Right lobe of liver (tissue), 6 donors: ENCODE data around the gene PPIL1. TPM values are rescaled to one million over a fixed set of nuclear protein-coding genes. Genes with fewer than 3 reads are reported as not detected.

Experiments
- ATAC-seq, 4 donors: fragments of 200-7000 bp; cut with Tn5 transposase; one replicate each; pipeline ENCODE4 v1.9.1; 2020; ENCODE audit warnings: mild to moderate bottlenecking in 4 of 4, moderate library complexity in 4 of 4
- DNase-seq, 3 donors: peaks; one replicate each; pipeline ENCODE4 v3.0.0-alpha.2; 2020
- H3K27ac ChIP-seq, 3 donors: fragments of 200-600 bp; one replicate each; pipeline ENCODE4 v1.8.0; 2022
- H3K27me3 ChIP-seq, 2 donors: fragments of 200-600 bp; one replicate each; pipeline ENCODE4 v1.8.0; 2022
- H3K36me3 ChIP-seq, 4 donors: fragments of 200-600 bp; sonication (generic) in 1 of 4; one replicate each; pipeline versions ENCODE4 v1.5.1 to v1.8.0; 2017 to 2022; ENCODE audit warnings: control low read depth in 1 of 4
- H3K4me1 ChIP-seq, 4 donors: fragments of 200-600 bp; sonication (generic) in 1 of 4; one replicate each; pipeline versions ENCODE4 v1.5.1 to v1.8.0; 2017 to 2022; ENCODE audit warnings: control low read depth in 1 of 4
- H3K4me3 ChIP-seq, 3 donors: fragments of 200-600 bp; one replicate each; pipeline ENCODE4 v1.8.0; 2022
- H3K9me3 ChIP-seq, 4 donors: fragments of 200-600 bp; sonication (generic) in 1 of 4; one replicate each; pipeline versions ENCODE4 v1.5.1 to v1.8.0; 2017 to 2022; ENCODE audit warnings: control low read depth in 1 of 4
- POLR2A ChIP-seq: fragments of 450-650 bp; IDR thresholded peaks from one replicate; pipeline ENCODE4 v1.6.1; 2017; ENCODE audit warnings: antibody characterized with exemption, mild to moderate bottlenecking
- WGBS: methylation state at CpG from one replicate; pipeline ENCODE4 v1.1.6; 2018; ENCODE audit warnings: low coverage, low lambda C conversion rate; ENCODE audit not compliant: insufficient coverage; ENCODE audit errors: missing lambda C conversion rate; 5-methylcytosine and 5-hydroxymethylcytosine counted together
- intact Hi-C, 2 donors: fragments of 100-400 bp; cut with DNase I; formaldehyde crosslinking; loops; one replicate each; pipeline versions ENCODE4 v1.11.2 to v1.14.1; 2022
- total RNA-seq, 6 experiments: library from RNA; depleted of rRNA in 2 of 6; stranded (reverse); fragments of >200 nt in 2 of 6; fragmentation: NEBNext Ultra II Directional in 3 of 6; extraction: Animal tissue kit (Norgen Biotek cat#: 25700) in 3 of 6; gene quantifications; one replicate each; pipeline versions ENCODE4 v1.1.0 to v1.2.4, GENCODE V29; 2016 to 2023
- TF ChIP-seq, protein P1 (sequence below), 4 donors: fragments of 200-600 bp in 3 of 4; fragments of 450-650 bp in 1 of 4; IDR thresholded peaks; one replicate each; pipeline versions ENCODE4 v1.5.1 to v1.8.0; 2016 to 2022; ENCODE audit warnings: antibody characterized with exemption in 4 of 4, mild to moderate bottlenecking in 2 of 4
- donor health status: DM: no; HTN: yes; CAD: no.
- donor health status: DM: no; HTN: no; CAD: no.
- donor health status: DM: no; HTN: no; CAD: no.
- donor health status: DM: no; HTN: yes; CAD: no.
- donor health status: DM: no; HTN: yes; CAD: no.

PPIL1 gene
- total RNA-seq, 6 experiments from 2014 or later = 11.2 to 29.2 (median 16.5) TPM

DNA sequence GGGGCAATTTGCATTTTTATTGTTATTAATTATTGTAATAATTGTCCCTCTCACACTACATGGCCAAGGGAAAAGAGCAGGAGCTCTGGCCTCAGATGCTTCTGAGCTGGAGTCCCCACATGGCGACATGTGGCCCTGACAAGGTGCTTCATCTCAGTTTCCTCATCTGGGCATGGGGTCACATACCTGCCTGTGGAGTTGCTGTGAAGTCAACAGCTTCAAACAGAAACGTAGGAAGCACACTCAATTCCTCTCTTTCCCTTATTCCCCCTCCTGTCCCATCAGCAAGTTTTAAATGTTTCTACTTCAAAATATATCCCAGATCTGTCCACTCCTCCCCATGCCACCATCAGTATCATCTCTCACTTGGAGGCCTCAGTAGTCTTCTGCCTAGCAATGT, 44.0 kb downstream of the PPIL1 start:
- DNase-seq = no peak
- H3K9me3 ChIP-seq = no peaks in the 10 kb centered on the region
- no peak for TF ChIP-seq POLR2A
- TF ChIP-seq, protein P1, sequence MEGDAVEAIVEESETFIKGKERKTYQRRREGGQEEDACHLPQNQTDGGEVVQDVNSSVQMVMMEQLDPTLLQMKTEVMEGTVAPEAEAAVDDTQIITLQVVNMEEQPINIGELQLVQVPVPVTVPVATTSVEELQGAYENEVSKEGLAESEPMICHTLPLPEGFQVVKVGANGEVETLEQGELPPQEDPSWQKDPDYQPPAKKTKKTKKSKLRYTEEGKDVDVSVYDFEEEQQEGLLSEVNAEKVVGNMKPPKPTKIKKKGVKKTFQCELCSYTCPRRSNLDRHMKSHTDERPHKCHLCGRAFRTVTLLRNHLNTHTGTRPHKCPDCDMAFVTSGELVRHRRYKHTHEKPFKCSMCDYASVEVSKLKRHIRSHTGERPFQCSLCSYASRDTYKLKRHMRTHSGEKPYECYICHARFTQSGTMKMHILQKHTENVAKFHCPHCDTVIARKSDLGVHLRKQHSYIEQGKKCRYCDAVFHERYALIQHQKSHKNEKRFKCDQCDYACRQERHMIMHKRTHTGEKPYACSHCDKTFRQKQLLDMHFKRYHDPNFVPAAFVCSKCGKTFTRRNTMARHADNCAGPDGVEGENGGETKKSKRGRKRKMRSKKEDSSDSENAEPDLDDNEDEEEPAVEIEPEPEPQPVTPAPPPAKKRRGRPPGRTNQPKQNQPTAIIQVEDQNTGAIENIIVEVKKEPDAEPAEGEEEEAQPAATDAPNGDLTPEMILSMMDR (IDR thresholded peaks at IDR 0.05) = no peak
- no peak overlapping the region for H3K4me3 ChIP-seq
- WGBS = 47% methylated on average over 2 of the region's 2 CpGs
- peaks cover 0 to 9% (median 0%) of the 10 kb centered on the region in 4 donors for H3K4me1 ChIP-seq
- no peaks in the 10 kb centered on the region for H3K27me3 ChIP-seq
- no peaks in the 10 kb centered on the region for H3K36me3 ChIP-seq
- H3K27ac ChIP-seq = no peak overlapping the region
- intact Hi-C loops = no loop called here
- no peak for ATAC-seq

GRCh38 chr6:36829919-36830544, 44.6 kb downstream of the PPIL1 start:
- Histone ChIP-seq H3K4me3 (no peak overlapping the region), H3K36me3 (no peaks in the 10 kb centered on the region), H3K27ac (no peak overlapping the region), H3K9me3 (no peaks in the 10 kb centered on the region), H3K27me3 (no peaks in the 10 kb centered on the region), H3K4me1 (peaks cover 0 to 9% (median 0%) of the 10 kb centered on the region in 4 donors)
- WGBS = 22% methylated on average over 11 of the region's 11 CpGs
- ATAC-seq (peak; percentile 66 to 81 (median 74)), DNase-seq (peak; percentile 63 to 78 (median 68))
- TF ChIP-seq, protein P1 (IDR thresholded peaks at IDR 0.05) = no peak
- TF ChIP-seq POLR2A = no peak
- intact Hi-C loops = no loop called here

DNA sequence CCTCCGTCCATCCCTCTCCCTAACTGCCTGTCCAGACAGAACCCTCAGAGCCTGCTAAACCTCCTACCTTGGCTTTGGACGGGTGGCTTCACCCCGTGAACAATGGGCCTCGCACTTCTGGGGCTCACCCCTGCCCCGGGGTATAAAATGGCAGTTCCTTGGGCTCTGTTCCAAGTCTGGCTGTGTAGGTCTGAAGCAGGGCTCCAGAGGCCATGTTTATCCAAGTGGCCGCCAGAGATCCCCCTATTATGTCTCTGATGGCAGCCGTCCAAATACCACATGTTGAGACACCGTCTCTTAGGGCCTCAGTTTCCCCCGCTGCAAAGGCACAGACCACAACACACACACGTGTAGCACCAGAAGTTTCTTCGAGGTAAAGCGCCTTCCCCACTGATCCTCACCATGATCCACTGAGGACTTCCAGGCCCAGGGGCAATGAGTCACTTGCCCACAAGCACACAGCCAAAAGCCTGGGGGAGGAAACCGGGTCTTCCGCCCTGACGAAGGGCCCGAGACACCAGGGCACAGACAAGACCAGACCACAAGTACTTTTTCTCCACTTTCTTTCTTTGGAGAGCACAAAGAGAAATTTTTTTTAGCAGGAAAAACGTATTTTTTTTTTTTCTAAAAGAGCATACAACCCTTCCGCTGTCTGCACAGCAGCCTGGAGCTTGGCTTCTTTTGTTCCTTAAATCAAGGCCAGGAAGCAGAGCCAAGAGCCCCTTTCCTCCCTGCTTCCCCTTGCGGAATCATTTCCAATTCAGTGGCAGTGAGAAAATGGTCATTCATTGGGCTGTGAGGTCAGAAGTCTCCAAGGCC, 47.1 kb downstream of the PPIL1 start:
- intact Hi-C loops = no loop called here
- Histone ChIP-seq H3K27ac (peak overlapping the region in 2 of 3 donors; percentile 18 to 67), H3K4me1 (peaks cover 0 to 9% (median 0%) of the 10 kb centered on the region in 4 donors), H3K4me3 (no peak overlapping the region), H3K9me3 (no peaks in the 10 kb centered on the region), H3K27me3 (no peaks in the 10 kb centered on the region), H3K36me3 (no peaks in the 10 kb centered on the region)
- ATAC-seq (peak; percentile 50 to 75 (median 62)), DNase-seq (peak in 1 of 3 donors; percentile 62)
- TF ChIP-seq, protein P1 (IDR thresholded peaks at IDR 0.05) = no peak
- no peak for TF ChIP-seq POLR2A
- WGBS = 41% methylated on average over 16 of the region's 19 CpGs

DNA sequence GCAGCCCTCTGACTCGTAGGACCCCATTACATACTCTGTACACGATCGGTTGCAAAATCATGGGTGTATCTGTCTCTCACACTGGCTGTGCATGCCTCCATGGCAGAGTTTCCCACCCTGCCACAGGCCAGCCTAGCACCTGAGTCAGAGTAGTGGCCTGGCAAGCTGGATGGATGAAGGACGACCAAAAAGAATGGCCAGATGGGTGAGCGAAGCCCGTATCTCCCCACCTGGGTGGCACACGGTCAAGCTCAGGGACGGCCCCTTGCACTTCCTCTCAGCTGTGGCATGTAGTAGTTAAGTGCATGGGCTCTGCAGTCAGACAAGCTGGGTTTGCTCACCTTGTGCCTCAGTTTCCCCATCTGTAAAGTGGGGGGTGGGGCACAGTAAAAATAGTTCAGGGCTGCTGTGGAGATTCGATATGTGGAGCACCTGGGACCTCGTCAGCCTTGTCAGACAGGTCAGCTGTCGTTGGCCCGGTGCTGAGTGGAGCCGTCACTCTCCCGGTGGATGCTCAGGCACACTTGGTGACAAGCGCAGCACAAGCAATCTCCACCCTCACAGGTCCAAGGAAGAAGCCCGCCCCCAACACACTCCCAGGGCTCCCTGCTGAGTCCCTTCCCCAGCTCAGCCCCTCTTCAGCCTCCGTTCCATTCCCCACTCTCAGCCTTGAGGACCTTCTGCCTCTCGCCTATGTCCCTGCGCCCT, 47.9 kb downstream of the PPIL1 start:
- peaks cover 0 to 9% (median 0%) of the 10 kb centered on the region in 4 donors for H3K4me1 ChIP-seq
- WGBS = 87% methylated on average over 11 of the region's 19 CpGs
- TF ChIP-seq, protein P1 (IDR thresholded peaks at IDR 0.05) = no peak
- no peak for TF ChIP-seq POLR2A
- DNase-seq = no peak
- H3K27ac ChIP-seq = peak overlapping the region in 2 of 3 donors; percentile 18 to 67
- no peaks in the 10 kb centered on the region for H3K27me3 ChIP-seq
- no peak for ATAC-seq
- intact Hi-C loops = no loop called here
- H3K4me3 ChIP-seq = no peak overlapping the region
- H3K9me3 ChIP-seq = no peaks in the 10 kb centered on the region
- no peaks in the 10 kb centered on the region for H3K36me3 ChIP-seq
